Measurements from ENCODE around the gene CCDC116. TPM values are rescaled to one million over a fixed set of nuclear protein-coding genes. Genes with fewer than 3 reads are reported as not detected.
A peak's percentile ranks its signal among the peaks of the same experiment; 100 is the strongest.

The CCDC116 gene
- polyA plus RNA-seq, 4 donors, result 0.21 to 0.40 (median 0.25) TPM

GRCh38 chr22:21621025-21621424, 11.5 kb upstream of the CCDC116 start:
- Histone ChIP-seq H3K36me3 (ENCODE audit: control insufficient read depth in 3 of 3, insufficient read depth in 2 of 3, low read depth in 1 of 3, low read length in 3 of 3) (peaks cover 0 to 77% (median 7%) of the 10 kb centered on the region in 3 donors), H3K9me3 (ENCODE audit: control insufficient read depth in 2 of 2, insufficient read depth in 1 of 2, low read depth in 1 of 2, low read length in 1 of 2) (no peaks in the 10 kb centered on the region), H3K4me3 (ENCODE audit: low read depth in 1 of 3, low read length in 3 of 3) (no peak overlapping the region), H3K27me3 (ENCODE audit: control insufficient read depth in 3 of 3, insufficient read depth in 3 of 3, low read length in 3 of 3) (no peaks in the 10 kb centered on the region), H3K4me1 (ENCODE audit: control insufficient read depth in 3 of 3, insufficient read depth in 2 of 3, low read depth in 1 of 3, low read length in 2 of 3) (peaks cover 0 to 3% (median 0%) of the 10 kb centered on the region in 3 donors), H3K27ac (ENCODE audit: low read depth in 1 of 3, low read length in 2 of 3) (no peak overlapping the region)
- WGBS, 3 donors, result 90 to 98% (median 92%) methylated on average over 3 of the region's 3 CpGs
- DNase-seq (no peak), FAIRE-seq (no peak)

GRCh38 chr22:21622011-21622918, 10.3 kb upstream of the CCDC116 start:
- no peak for FAIRE-seq

GRCh38 chr22:21622919-21623647, 9.5 kb upstream of the CCDC116 start:
- peaks cover 0 to 90% (median 10%) of the 10 kb centered on the region in 3 donors for H3K36me3 ChIP-seq (ENCODE audit: control insufficient read depth in 3 of 3, insufficient read depth in 2 of 3, low read depth in 1 of 3, low read length in 3 of 3)
- WGBS, 3 donors, result 87 to 92% (median 90%) methylated on average over 23 of the region's 23 CpGs

More at GRCh38 chr22:21622011-21622918, 10.3 kb upstream of the CCDC116 start:
- Histone ChIP-seq H3K4me1 (ENCODE audit: control insufficient read depth in 3 of 3, insufficient read depth in 2 of 3, low read depth in 1 of 3, low read length in 2 of 3) (peaks cover 0 to 3% (median 0%) of the 10 kb centered on the region in 3 donors), H3K36me3 (ENCODE audit: control insufficient read depth in 3 of 3, insufficient read depth in 2 of 3, low read depth in 1 of 3, low read length in 3 of 3) (peaks cover 0 to 86% (median 7%) of the 10 kb centered on the region in 3 donors), H3K27me3 (ENCODE audit: control insufficient read depth in 3 of 3, insufficient read depth in 3 of 3, low read length in 3 of 3) (no peaks in the 10 kb centered on the region), H3K4me3 (ENCODE audit: low read depth in 1 of 3, low read length in 3 of 3) (no peak overlapping the region), H3K27ac (ENCODE audit: low read depth in 1 of 3, low read length in 2 of 3) (no peak overlapping the region), H3K9me3 (ENCODE audit: control insufficient read depth in 2 of 2, insufficient read depth in 1 of 2, low read depth in 1 of 2, low read length in 1 of 2) (no peaks in the 10 kb centered on the region)
- no peak for DNase-seq
- 69 to 81% (median 81%) methylated on average over 17 of the region's 17 CpGs for WGBS, 3 donors

DNA sequence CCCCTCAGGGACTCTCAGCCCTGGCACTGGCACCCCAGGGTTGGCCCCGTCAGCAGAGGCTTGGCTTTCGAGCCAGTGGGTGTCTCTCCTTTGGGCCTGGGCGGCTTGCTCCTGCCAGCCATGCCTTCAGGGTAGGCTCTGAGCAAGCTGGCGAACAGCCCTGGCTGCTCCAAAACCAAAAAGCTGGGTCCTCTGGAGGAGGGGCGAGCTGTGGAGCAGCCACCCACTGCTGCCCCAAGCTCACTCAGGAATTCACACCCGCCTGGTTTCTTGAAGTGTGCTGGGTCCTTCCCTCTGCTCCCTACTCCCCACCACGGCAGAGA, 9.0 kb upstream of the CCDC116 start:
- H3K9me3 ChIP-seq (ENCODE audit: control insufficient read depth in 2 of 2, insufficient read depth in 1 of 2, low read depth in 1 of 2, low read length in 1 of 2), result no peaks in the 10 kb centered on the region
- no peaks in the 10 kb centered on the region for H3K27me3 ChIP-seq (ENCODE audit: control insufficient read depth in 3 of 3, insufficient read depth in 3 of 3, low read length in 3 of 3)
- DNase-seq (no peak), FAIRE-seq (no peak)
- WGBS, 3 donors, result 84 to 92% (median 86%) methylated on average over 7 of the region's 7 CpGs
- H3K4me1 ChIP-seq (ENCODE audit: control insufficient read depth in 3 of 3, insufficient read depth in 2 of 3, low read depth in 1 of 3, low read length in 2 of 3), result peaks cover 0 to 8% (median 3%) of the 10 kb centered on the region in 3 donors
- H3K27ac ChIP-seq (ENCODE audit: low read depth in 1 of 3, low read length in 2 of 3), result no peak overlapping the region
- no peak overlapping the region for H3K4me3 ChIP-seq (ENCODE audit: low read depth in 1 of 3, low read length in 3 of 3)
- peaks cover 0 to 90% (median 10%) of the 10 kb centered on the region in 3 donors for H3K36me3 ChIP-seq (ENCODE audit: control insufficient read depth in 3 of 3, insufficient read depth in 2 of 3, low read depth in 1 of 3, low read length in 3 of 3)

More at GRCh38 chr22:21622919-21623647, 9.5 kb upstream of the CCDC116 start:
- Histone ChIP-seq H3K27ac (ENCODE audit: low read depth in 1 of 3, low read length in 2 of 3) (no peak overlapping the region), H3K4me1 (ENCODE audit: control insufficient read depth in 3 of 3, insufficient read depth in 2 of 3, low read depth in 1 of 3, low read length in 2 of 3) (peaks cover 0 to 3% (median 3%) of the 10 kb centered on the region in 3 donors), H3K9me3 (ENCODE audit: control insufficient read depth in 2 of 2, insufficient read depth in 1 of 2, low read depth in 1 of 2, low read length in 1 of 2) (no peaks in the 10 kb centered on the region), H3K4me3 (ENCODE audit: low read depth in 1 of 3, low read length in 3 of 3) (no peak overlapping the region), H3K27me3 (ENCODE audit: control insufficient read depth in 3 of 3, insufficient read depth in 3 of 3, low read length in 3 of 3) (no peaks in the 10 kb centered on the region)
- FAIRE-seq (no peak), DNase-seq (no peak)

- DNase-seq (peak in 1 of 2 donors; percentile 32), FAIRE-seq (no peak)
- Histone ChIP-seq H3K36me3 (ENCODE audit: control insufficient read depth in 3 of 3, insufficient read depth in 2 of 3, low read depth in 1 of 3, low read length in 3 of 3) (peaks cover 0 to 85% (median 10%) of the 10 kb centered on the region in 3 donors), H3K9me3 (ENCODE audit: control insufficient read depth in 2 of 2, insufficient read depth in 1 of 2, low read depth in 1 of 2, low read length in 1 of 2) (no peaks in the 10 kb centered on the region), H3K27ac (ENCODE audit: low read depth in 1 of 3, low read length in 2 of 3) (no peak overlapping the region), H3K27me3 (ENCODE audit: control insufficient read depth in 3 of 3, insufficient read depth in 3 of 3, low read length in 3 of 3) (no peaks in the 10 kb centered on the region), H3K4me1 (ENCODE audit: control insufficient read depth in 3 of 3, insufficient read depth in 2 of 3, low read depth in 1 of 3, low read length in 2 of 3) (peaks cover 3 to 12% (median 3%) of the 10 kb centered on the region in 3 donors), H3K4me3 (ENCODE audit: low read depth in 1 of 3, low read length in 3 of 3) (no peak overlapping the region)
- 58 to 65% (median 65%) methylated on average over 8 of the region's 8 CpGs for WGBS, 3 donors
These were observed 8.3 kb upstream of the CCDC116 start for GRCh38 chr22:21624120-21624879.

GRCh38 chr22:21624880-21625791, 7.4 kb upstream of the CCDC116 start:
- Histone ChIP-seq H3K27ac (ENCODE audit: low read depth in 1 of 3, low read length in 2 of 3) (no peak overlapping the region), H3K27me3 (ENCODE audit: control insufficient read depth in 3 of 3, insufficient read depth in 3 of 3, low read length in 3 of 3) (no peaks in the 10 kb centered on the region), H3K4me3 (ENCODE audit: low read depth in 1 of 3, low read length in 3 of 3) (no peak overlapping the region), H3K9me3 (ENCODE audit: control insufficient read depth in 2 of 2, insufficient read depth in 1 of 2, low read depth in 1 of 2, low read length in 1 of 2) (no peaks in the 10 kb centered on the region), H3K4me1 (ENCODE audit: control insufficient read depth in 3 of 3, insufficient read depth in 2 of 3, low read depth in 1 of 3, low read length in 2 of 3) (peaks cover 3 to 12% (median 3%) of the 10 kb centered on the region in 3 donors), H3K36me3 (ENCODE audit: control insufficient read depth in 3 of 3, insufficient read depth in 2 of 3, low read depth in 1 of 3, low read length in 3 of 3) (peaks cover 0 to 77% (median 10%) of the 10 kb centered on the region in 3 donors)
- WGBS, 3 donors, result 82 to 84% (median 84%) methylated on average over 12 of the region's 12 CpGs
- FAIRE-seq (no peak), DNase-seq (no peak)

DNA sequence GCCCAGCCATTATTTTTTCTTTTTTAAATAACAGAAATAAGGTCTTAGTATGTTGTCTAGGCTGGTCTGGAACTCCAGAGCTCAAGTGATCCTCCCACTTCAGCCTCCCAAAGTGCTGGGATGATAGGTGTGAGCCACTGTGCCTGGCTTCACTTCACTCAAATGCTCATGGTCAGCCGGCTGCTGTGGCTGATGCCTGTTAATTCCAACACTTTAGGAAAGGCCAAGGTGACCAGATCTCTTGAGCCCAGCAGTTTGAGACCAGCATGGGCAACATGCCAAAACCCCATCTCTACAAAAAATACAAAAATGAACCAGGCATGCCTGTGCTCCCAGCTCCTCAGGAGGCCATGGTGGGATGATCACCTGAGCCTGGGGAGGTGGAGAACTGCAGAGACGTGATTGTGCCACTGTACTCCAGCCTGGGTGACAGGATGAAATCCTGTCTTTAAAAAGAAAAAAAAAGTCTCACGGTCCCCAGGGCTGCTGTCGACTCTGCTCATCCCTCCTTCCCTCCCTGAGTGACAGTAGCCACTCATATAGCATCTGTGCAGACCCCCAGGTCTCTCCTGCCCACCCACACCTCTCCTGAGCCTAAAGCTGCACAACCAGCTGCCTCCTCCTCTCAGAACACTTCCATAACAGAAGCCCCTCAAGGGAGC, 6.4 kb upstream of the CCDC116 start:
- Histone ChIP-seq H3K4me3 (ENCODE audit: low read depth in 1 of 3, low read length in 3 of 3) (no peak overlapping the region), H3K27ac (ENCODE audit: low read depth in 1 of 3, low read length in 2 of 3) (no peak overlapping the region), H3K9me3 (ENCODE audit: control insufficient read depth in 2 of 2, insufficient read depth in 1 of 2, low read depth in 1 of 2, low read length in 1 of 2) (no peaks in the 10 kb centered on the region), H3K4me1 (ENCODE audit: control insufficient read depth in 3 of 3, insufficient read depth in 2 of 3, low read depth in 1 of 3, low read length in 2 of 3) (peaks cover 3 to 12% (median 3%) of the 10 kb centered on the region in 3 donors), H3K27me3 (ENCODE audit: control insufficient read depth in 3 of 3, insufficient read depth in 3 of 3, low read length in 3 of 3) (no peaks in the 10 kb centered on the region), H3K36me3 (ENCODE audit: control insufficient read depth in 3 of 3, insufficient read depth in 2 of 3, low read depth in 1 of 3, low read length in 3 of 3) (peaks cover 0 to 67% (median 10%) of the 10 kb centered on the region in 3 donors)
- FAIRE-seq (no peak), DNase-seq (no peak)
- WGBS, 3 donors, result 58 to 71% (median 69%) methylated on average over 4 of the region's 4 CpGs

Measured in small intestine (tissue), 7 donors.